Transverse colon (tissue), 4 donors: ENCODE measurements around the gene IFT80. TPM values are rescaled to one million over a fixed set of nuclear protein-coding genes. Genes with fewer than 3 reads are reported as not detected.

Experiments used
- DNase-seq: peaks from one replicate; pipeline ENCODE4 v3.0.0-alpha.2; 2019
- H3K27ac ChIP-seq, 4 donors: fragments of 200-600 bp; sonication (generic); 2 replicates each; pipeline ENCODE4 v1.5.1; 2016 to 2018; ENCODE audit warnings: inconsistent platforms in 4 of 4
- H3K27me3 ChIP-seq: fragments of 200-600 bp; sonication (generic); 2 replicates; pipeline ENCODE4 v1.5.1; 2017; ENCODE audit warnings: inconsistent platforms
- H3K36me3 ChIP-seq, 4 donors: fragments of 200-600 bp; sonication (generic); 2 replicates each; pipeline ENCODE4 v1.5.1; 2017 to 2019; ENCODE audit warnings: inconsistent platforms in 4 of 4
- H3K4me1 ChIP-seq, 4 donors: fragments of 200-600 bp; sonication (generic); 2 replicates each; pipeline ENCODE4 v1.5.1; 2017 to 2020; ENCODE audit warnings: inconsistent platforms in 4 of 4
- H3K4me3 ChIP-seq, 4 donors: fragments of 200-600 bp; sonication (generic); 1 replicate in 1 of 4; 2 replicates in 3 of 4; pipeline versions ENCODE4 v1.5.1 to v1.6.1; 2017 to 2019; ENCODE audit warnings: inconsistent platforms in 4 of 4
- H3K9me3 ChIP-seq, 2 donors: fragments of 200-600 bp; sonication (generic); 2 replicates each; pipeline ENCODE4 v1.5.1; 2017 to 2019; ENCODE audit warnings: inconsistent platforms in 2 of 2
- EP300 ChIP-seq: sonication (generic); formaldehyde crosslinking; IDR thresholded peaks from one replicate; pipeline ENCODE4 v1.6.1; 2017; ENCODE audit warnings: antibody characterized with exemption, low read depth
- POLR2A ChIP-seq: fragments of 450-650 bp; IDR thresholded peaks from one replicate; pipeline ENCODE4 v1.6.1; 2016; ENCODE audit warnings: antibody characterized with exemption, mild to moderate bottlenecking, moderate library complexity
- POLR2AphosphoS5 ChIP-seq, 3 donors: sonication (generic); formaldehyde crosslinking; IDR thresholded peaks; one replicate each; pipeline ENCODE4 v1.6.1; 2016; ENCODE audit warnings: antibody characterized with exemption in 3 of 3
- WGBS, 2 donors: methylation state at CpG; one replicate each; pipeline ENCODE4 v1.1.5; 2018; ENCODE audit warnings: low coverage in 1 of 2; 5-methylcytosine and 5-hydroxymethylcytosine counted together
- in situ Hi-C, 4 donors: fragments of 200-750 bp; cut with MboI; loops; one replicate each; pipeline versions ENCODE4 v1.15.0 to v1.15.1; 2017; ENCODE audit warnings: low sequenced_read_pairs in 3 of 4, low pct_ligation_motif_present in 1 of 4, low pct_unique_long_range_greater_than_20kb in 1 of 4
- intact Hi-C: fragments of 100-400 bp; cut with DNase I; formaldehyde crosslinking; loops from one replicate; pipeline ENCODE4 v1.15.1; 2023; ENCODE audit warnings: low total_unique reads
- total RNA-seq, 4 donors: library from RNA; depleted of rRNA; stranded (reverse); fragments of >200 nt; gene quantifications; one replicate each; pipeline ENCODE4 v1.1.0, GENCODE V29; 2016
- TF ChIP-seq, protein P1 (sequence below), 5 experiments: fragments of 200-600 bp in 3 of 5; fragments of 450-650 bp in 2 of 5; sonication (generic) in 3 of 5; IDR thresholded peaks; 1 replicate in 2 of 5; 2 replicates in 3 of 5; pipeline ENCODE4 v1.5.1; 2016 to 2017; ENCODE audit warnings: antibody characterized with exemption in 5 of 5, inconsistent platforms in 3 of 5, mild to moderate bottlenecking in 2 of 5, moderate library complexity in 1 of 5

The IFT80 gene
- total RNA-seq, 4 donors from 2014 or later = 0.37 to 78.8 (median 19.7) TPM

GRCh38 chr3:160403028-160403545, 4.1 kb upstream of the IFT80 start:
- in situ Hi-C loops (no loop called here), intact Hi-C loops (no loop called here)
- H3K9me3 ChIP-seq = no peaks in the 10 kb centered on the region
- DNase-seq = no peak
- TF ChIP-seq EP300 = no peak
- no peak for TF ChIP-seq POLR2A
- no peak for TF ChIP-seq POLR2AphosphoS5 (IDR thresholded peaks at IDR 0.05)
- TF ChIP-seq, protein P1, sequence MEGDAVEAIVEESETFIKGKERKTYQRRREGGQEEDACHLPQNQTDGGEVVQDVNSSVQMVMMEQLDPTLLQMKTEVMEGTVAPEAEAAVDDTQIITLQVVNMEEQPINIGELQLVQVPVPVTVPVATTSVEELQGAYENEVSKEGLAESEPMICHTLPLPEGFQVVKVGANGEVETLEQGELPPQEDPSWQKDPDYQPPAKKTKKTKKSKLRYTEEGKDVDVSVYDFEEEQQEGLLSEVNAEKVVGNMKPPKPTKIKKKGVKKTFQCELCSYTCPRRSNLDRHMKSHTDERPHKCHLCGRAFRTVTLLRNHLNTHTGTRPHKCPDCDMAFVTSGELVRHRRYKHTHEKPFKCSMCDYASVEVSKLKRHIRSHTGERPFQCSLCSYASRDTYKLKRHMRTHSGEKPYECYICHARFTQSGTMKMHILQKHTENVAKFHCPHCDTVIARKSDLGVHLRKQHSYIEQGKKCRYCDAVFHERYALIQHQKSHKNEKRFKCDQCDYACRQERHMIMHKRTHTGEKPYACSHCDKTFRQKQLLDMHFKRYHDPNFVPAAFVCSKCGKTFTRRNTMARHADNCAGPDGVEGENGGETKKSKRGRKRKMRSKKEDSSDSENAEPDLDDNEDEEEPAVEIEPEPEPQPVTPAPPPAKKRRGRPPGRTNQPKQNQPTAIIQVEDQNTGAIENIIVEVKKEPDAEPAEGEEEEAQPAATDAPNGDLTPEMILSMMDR (IDR thresholded peaks at IDR 0.05) = no peak
- H3K36me3 ChIP-seq = peaks cover 0 to 4% (median 0%) of the 10 kb centered on the region in 4 donors
- peak overlapping the region in 3 of 4 donors; percentile 59 to 96 (median 84) for H3K4me3 ChIP-seq
- no peaks in the 10 kb centered on the region for H3K27me3 ChIP-seq
- WGBS, 2 donors = 28 to 46% methylated on average over 2 of the region's 2 CpGs
- H3K4me1 ChIP-seq = peaks cover 4 to 41% (median 16%) of the 10 kb centered on the region in 4 donors
- H3K27ac ChIP-seq = peak overlapping the region in 3 of 4 donors; percentile 88 to 94 (median 94)

DNA sequence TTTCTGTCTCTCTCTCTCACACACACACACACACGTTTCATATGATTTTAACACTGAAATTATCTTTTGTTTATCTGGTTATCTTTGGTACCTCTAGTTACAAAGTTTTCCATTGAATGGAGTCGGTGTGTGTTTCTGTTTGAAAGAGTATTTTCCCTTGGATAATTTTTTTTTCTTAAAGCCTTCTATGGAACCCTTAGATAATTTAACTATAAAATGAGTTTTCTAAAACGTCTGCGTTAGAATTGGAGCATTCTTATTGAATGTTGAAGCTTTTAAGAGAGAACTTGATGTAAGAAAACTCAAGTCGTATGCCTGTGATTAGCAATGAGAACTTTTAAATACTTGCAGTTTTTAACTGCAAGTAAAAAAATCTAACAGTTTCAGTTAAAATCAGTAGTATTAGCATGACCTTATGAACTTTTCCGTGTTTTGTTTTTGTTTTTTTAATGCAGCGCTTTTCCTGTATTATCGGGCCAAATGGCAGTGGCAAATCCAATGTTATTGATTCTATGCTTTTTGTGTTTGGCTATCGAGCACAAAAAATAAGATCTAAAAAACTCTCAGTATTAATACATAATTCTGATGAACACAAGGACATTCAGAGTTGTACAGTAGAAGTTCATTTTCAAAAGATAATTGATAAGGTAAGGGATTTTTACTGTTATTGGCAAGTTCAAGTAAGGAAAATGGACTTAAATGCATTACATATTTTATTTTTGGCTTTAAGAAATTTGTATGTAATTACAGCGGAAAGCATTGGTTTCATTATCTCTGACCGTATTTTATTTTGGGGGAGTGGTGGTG, 3.4 kb upstream of the IFT80 start:
- no peak for DNase-seq
- Histone ChIP-seq H3K4me1 (peaks cover 4 to 42% (median 16%) of the 10 kb centered on the region in 4 donors), H3K4me3 (peak overlapping the region in 3 of 4 donors; percentile 59 to 96 (median 84)), H3K9me3 (no peaks in the 10 kb centered on the region), H3K36me3 (peaks cover 0 to 4% (median 0%) of the 10 kb centered on the region in 4 donors), H3K27me3 (no peaks in the 10 kb centered on the region), H3K27ac (peak overlapping the region in 3 of 4 donors; percentile 88 to 94 (median 94))
- in situ Hi-C loops = no loop called here
- intact Hi-C loops = no loop called here
- 16 to 30% methylated on average over 11 of the region's 11 CpGs for WGBS, 2 donors
- TF ChIP-seq POLR2AphosphoS5 (IDR thresholded peaks at IDR 0.05) (no peak), EP300 (no peak), POLR2A (no peak)
- TF ChIP-seq, protein P1 (IDR thresholded peaks at IDR 0.05) = no peak

DNA sequence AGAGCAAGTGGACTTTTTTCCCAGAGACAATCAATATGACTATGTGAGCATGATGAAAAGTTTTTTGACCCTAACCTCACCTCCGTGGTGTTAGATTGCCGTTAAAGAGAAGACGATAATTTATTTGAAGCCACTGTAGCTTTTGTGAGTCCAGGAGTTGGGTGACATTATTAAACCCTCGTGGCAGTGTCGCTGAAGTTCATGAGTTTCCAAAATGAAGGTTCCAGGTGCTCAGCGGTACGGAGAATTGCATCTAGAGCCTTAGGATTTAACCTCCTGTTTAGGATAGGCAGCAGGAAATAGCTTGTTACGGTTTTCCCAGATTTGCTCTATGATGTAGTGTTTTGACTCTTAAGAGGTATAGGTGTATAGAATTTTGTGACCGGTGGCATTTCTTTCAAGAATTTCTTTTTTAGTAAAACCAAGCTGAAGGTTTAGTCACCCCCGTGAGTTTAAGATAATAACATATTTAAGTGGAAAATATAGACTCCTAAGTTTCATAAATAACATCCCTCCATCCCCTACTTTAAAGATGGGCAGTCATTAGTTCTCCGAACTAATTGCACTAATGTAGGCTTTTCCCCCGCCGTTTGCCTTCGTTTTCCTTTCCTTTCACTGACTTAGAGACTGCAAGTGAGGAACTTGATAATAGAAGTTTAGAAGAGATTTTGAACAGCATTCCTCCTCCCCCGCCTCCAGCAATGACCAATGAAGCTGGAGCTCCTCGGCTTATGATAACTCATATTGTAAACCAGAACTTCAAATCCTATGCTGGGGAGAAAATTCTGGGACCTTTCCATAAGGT, 2.5 kb upstream of the IFT80 start:
- Histone ChIP-seq H3K4me3 (peak overlapping the region; percentile 59 to 96 (median 76)), H3K9me3 (no peaks in the 10 kb centered on the region), H3K27me3 (no peaks in the 10 kb centered on the region), H3K36me3 (peaks cover 0 to under 1% (median 0%) of the 10 kb centered on the region in 4 donors), H3K4me1 (peaks cover 4 to 42% (median 16%) of the 10 kb centered on the region in 4 donors), H3K27ac (peak overlapping the region; percentile 88 to 94 (median 93))
- intact Hi-C loops (no loop called here), in situ Hi-C loops (no loop called here)
- TF ChIP-seq, protein P1 (IDR thresholded peaks at IDR 0.05) = no peak
- TF ChIP-seq POLR2AphosphoS5 (IDR thresholded peaks at IDR 0.05) (no peak), EP300 (no peak), POLR2A (no peak)
- WGBS, 2 donors = 5 to 7% methylated on average over 9 to 16 of the region's 16 CpGs
- peak; percentile 25 for DNase-seq

DNA sequence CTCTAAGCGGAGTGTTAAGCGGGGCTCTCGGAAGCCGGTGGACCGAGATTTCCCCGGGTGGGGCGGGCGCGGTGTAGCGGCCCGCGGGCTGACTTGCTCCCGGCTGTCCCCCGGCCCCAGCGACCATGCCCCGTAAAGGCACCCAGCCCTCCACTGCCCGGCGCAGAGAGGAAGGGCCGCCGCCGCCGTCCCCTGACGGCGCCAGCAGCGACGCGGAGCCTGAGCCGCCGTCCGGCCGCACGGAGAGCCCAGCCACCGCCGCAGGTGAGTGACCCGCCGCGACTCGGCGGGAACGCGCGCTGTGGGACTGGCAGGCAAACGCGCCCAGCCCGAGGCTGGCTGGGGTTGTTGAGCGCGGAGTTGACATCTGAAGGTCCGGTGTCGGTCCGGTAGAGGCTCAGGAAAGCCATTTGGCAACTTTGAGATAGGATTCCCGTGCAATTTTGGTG, 1.7 kb upstream of the IFT80 start:
- TF ChIP-seq, protein P1 (IDR thresholded peaks at IDR 0.05) = no peak
- TF ChIP-seq POLR2AphosphoS5 (IDR thresholded peaks at IDR 0.05) (no peak), EP300 (no peak), POLR2A (no peak)
- no peaks in the 10 kb centered on the region for H3K36me3 ChIP-seq
- DNase-seq = peak; percentile 28
- H3K9me3 ChIP-seq = no peaks in the 10 kb centered on the region
- H3K4me1 ChIP-seq = peaks cover 4 to 42% (median 16%) of the 10 kb centered on the region in 4 donors
- H3K27ac ChIP-seq = peak overlapping the region; percentile 88 to 94 (median 93)
- intact Hi-C loops (no loop called here), in situ Hi-C loops (no loop called here)
- no peaks in the 10 kb centered on the region for H3K27me3 ChIP-seq
- H3K4me3 ChIP-seq = peak overlapping the region; percentile 59 to 96 (median 76)
- WGBS, 2 donors = 0% methylated on average over 26 of the region's 51 CpGs; no CpG with 5 or more reads in 1 of the 2 donors
